ENCODE results near the gene KRT75. TPM values are rescaled to one million over a fixed set of nuclear protein-coding genes. Genes with fewer than 3 reads are reported as not detected.

Gene KRT75
- total RNA-seq, 1 donor from 2014 or later = not detected

GRCh38 chr12:52469853-52470252, 35.7 kb upstream of the KRT75 start:
- Mint-ChIP-seq H3K36me3 (ENCODE audit: low read depth) (no peaks in the 10 kb centered on the region), H3K4me3 (ENCODE audit: unreplicated experiment) (no peak overlapping the region), H3K27ac (ENCODE audit: unreplicated experiment) (no peak overlapping the region), H3K9me3 (ENCODE audit: low read depth) (no peaks in the 10 kb centered on the region), H3K4me1 (ENCODE audit: low read depth) (no peaks in the 10 kb centered on the region), H3K27me3 (ENCODE audit: low read depth) (peaks cover 59% of the 10 kb centered on the region)
- DNase-seq (ENCODE audit: low spot score) = no peak
- TF ChIP-seq CTCF (IDR thresholded peaks at IDR 0.05) = no peak

- no peak for DNase-seq (ENCODE audit: low spot score)
- H3K4me1 Mint-ChIP-seq (ENCODE audit: low read depth) = no peaks in the 10 kb centered on the region
- no peak overlapping the region for H3K27ac Mint-ChIP-seq (ENCODE audit: unreplicated experiment)
- TF ChIP-seq CTCF (IDR thresholded peaks at IDR 0.05) = no peak
- no peaks in the 10 kb centered on the region for H3K36me3 Mint-ChIP-seq (ENCODE audit: low read depth)
- peaks cover 3% of the 10 kb centered on the region for H3K9me3 Mint-ChIP-seq (ENCODE audit: low read depth)
- peaks cover 58% of the 10 kb centered on the region for H3K27me3 Mint-ChIP-seq (ENCODE audit: low read depth)
- H3K4me3 Mint-ChIP-seq (ENCODE audit: unreplicated experiment) = no peak overlapping the region
Measured at GRCh38 chr12:52464897-52465296, 30.7 kb upstream of the KRT75 start.

GRCh38 chr12:52461693-52462092, 27.5 kb upstream of the KRT75 start:
- H3K27me3 Mint-ChIP-seq (ENCODE audit: low read depth) = peaks cover 58% of the 10 kb centered on the region
- peaks cover 3% of the 10 kb centered on the region for H3K9me3 Mint-ChIP-seq (ENCODE audit: low read depth)
- H3K4me1 Mint-ChIP-seq (ENCODE audit: low read depth) = no peaks in the 10 kb centered on the region
- H3K27ac Mint-ChIP-seq (ENCODE audit: unreplicated experiment) = no peak overlapping the region
- H3K4me3 Mint-ChIP-seq (ENCODE audit: unreplicated experiment) = no peak overlapping the region
- no peak for TF ChIP-seq CTCF (IDR thresholded peaks at IDR 0.05)
- DNase-seq (ENCODE audit: low spot score) = no peak
- H3K36me3 Mint-ChIP-seq (ENCODE audit: low read depth) = peaks cover 1% of the 10 kb centered on the region

GRCh38 chr12:52458861-52459260, 24.7 kb upstream of the KRT75 start:
- H3K4me3 Mint-ChIP-seq (ENCODE audit: unreplicated experiment) = no peak overlapping the region
- DNase-seq (ENCODE audit: low spot score) = no peak
- no peak for TF ChIP-seq CTCF (IDR thresholded peaks at IDR 0.05)
- peaks cover under 1% of the 10 kb centered on the region for H3K9me3 Mint-ChIP-seq (ENCODE audit: low read depth)
- H3K36me3 Mint-ChIP-seq (ENCODE audit: low read depth) = peaks cover 1% of the 10 kb centered on the region
- no peaks in the 10 kb centered on the region for H3K4me1 Mint-ChIP-seq (ENCODE audit: low read depth)
- peaks cover 60% of the 10 kb centered on the region for H3K27me3 Mint-ChIP-seq (ENCODE audit: low read depth)
- no peak overlapping the region for H3K27ac Mint-ChIP-seq (ENCODE audit: unreplicated experiment)

- no peak overlapping the region for H3K27ac Mint-ChIP-seq (ENCODE audit: unreplicated experiment)
- peaks cover 59% of the 10 kb centered on the region for H3K27me3 Mint-ChIP-seq (ENCODE audit: low read depth)
- no peak overlapping the region for H3K4me3 Mint-ChIP-seq (ENCODE audit: unreplicated experiment)
- no peak for TF ChIP-seq CTCF (IDR thresholded peaks at IDR 0.05)
- H3K9me3 Mint-ChIP-seq (ENCODE audit: low read depth) = no peaks in the 10 kb centered on the region
- H3K4me1 Mint-ChIP-seq (ENCODE audit: low read depth) = no peaks in the 10 kb centered on the region
- DNase-seq (ENCODE audit: low spot score) = no peak
- H3K36me3 Mint-ChIP-seq (ENCODE audit: low read depth) = peaks cover 1% of the 10 kb centered on the region
Measured at GRCh38 chr12:52455821-52456220, 21.6 kb upstream of the KRT75 start.

Measured in chondrocyte (in vitro differentiated cells).